ENCODE results near the gene MMP24. TPM values are rescaled to one million over a fixed set of nuclear protein-coding genes. Genes with fewer than 3 reads are reported as not detected.

MMP24 gene
- total and polyA plus RNA-seq, 2 of the 13 experiments (the other 11 are each of a cell fraction or from before 2014, with no cell fraction given), result 0.29 to 0.35 TPM

DNA sequence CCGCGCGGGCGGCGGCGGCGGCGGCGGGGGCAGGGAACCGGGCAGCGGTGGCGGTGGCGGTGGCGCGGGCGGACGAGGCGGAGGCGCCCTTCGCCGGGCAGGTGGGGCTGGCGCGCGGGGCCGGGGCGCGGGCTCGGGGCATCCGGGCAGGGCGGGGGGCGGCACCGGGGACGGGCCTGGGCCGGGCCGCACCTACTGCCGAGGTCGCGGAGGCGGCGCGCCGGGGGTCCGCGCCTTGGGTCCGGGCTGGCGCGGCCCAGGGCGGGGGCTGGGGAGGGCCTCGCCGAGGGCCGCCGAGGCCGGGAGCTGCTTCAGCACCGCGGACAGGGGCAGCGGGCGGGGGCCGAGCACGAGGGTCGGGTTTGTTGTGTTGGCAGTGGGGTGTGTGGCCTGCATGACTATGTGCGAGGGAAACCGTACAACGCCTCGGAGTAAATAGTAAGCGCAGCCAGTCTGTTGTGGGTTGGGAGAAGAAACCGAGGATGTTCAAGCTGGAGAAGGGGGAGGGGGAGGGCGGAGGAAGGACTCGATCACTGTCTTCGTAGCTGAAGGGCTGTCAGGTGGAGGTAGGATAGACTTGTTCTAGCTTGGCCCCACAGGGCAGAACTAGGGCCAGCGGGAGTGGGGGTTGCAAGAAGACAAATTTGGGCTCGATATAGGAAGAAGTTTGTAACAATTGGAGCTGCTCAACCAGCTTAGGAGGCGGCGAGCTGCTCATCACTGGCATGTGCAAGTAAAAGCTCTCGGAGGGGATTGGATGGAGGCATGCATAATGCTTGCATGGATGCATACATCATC, 593 bp downstream of the MMP24 start (continued):
- TF ChIP-seq, protein P1, sequence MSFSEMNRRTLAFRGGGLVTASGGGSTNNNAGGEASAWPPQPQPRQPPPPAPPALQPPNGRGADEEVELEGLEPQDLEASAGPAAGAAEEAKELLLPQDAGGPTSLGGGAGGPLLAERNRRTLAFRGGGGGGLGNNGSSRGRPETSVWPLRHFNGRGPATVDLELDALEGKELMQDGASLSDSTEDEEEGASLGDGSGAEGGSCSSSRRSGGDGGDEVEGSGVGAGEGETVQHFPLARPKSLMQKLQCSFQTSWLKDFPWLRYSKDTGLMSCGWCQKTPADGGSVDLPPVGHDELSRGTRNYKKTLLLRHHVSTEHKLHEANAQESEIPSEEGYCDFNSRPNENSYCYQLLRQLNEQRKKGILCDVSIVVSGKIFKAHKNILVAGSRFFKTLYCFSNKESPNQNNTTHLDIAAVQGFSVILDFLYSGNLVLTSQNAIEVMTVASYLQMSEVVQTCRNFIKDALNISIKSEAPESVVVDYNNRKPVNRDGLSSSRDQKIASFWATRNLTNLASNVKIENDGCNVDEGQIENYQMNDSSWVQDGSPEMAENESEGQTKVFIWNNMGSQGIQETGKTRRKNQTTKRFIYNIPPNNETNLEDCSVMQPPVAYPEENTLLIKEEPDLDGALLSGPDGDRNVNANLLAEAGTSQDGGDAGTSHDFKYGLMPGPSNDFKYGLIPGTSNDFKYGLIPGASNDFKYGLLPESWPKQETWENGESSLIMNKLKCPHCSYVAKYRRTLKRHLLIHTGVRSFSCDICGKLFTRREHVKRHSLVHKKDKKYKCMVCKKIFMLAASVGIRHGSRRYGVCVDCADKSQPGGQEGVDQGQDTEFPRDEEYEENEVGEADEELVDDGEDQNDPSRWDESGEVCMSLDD (CRISPR knock-in tag; IDR thresholded peaks at IDR 0.05; ENCODE audit: borderline replicate concordance), result peak; percentile 90; the same call in 1 of the 2 replicates
- TF ChIP-seq, protein P2, sequence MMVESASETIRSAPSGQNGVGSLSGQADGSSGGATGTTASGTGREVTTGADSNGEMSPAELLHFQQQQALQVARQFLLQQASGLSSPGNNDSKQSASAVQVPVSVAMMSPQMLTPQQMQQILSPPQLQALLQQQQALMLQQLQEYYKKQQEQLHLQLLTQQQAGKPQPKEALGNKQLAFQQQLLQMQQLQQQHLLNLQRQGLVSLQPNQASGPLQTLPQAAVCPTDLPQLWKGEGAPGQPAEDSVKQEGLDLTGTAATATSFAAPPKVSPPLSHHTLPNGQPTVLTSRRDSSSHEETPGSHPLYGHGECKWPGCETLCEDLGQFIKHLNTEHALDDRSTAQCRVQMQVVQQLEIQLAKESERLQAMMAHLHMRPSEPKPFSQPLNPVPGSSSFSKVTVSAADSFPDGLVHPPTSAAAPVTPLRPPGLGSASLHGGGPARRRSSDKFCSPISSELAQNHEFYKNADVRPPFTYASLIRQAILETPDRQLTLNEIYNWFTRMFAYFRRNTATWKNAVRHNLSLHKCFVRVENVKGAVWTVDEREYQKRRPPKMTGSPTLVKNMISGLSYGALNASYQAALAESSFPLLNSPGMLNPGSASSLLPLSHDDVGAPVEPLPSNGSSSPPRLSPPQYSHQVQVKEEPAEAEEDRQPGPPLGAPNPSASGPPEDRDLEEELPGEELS (CRISPR knock-in tag; IDR thresholded peaks at IDR 0.05), result peak; percentile 47; the same call in 1 of the 2 replicates
- TF ChIP-seq PLRG1 (conservative IDR thresholded peaks at IDR 0.05), result no peak
- TF ChIP-seq KDM6A (CRISPR knock-in tag; IDR thresholded peaks at IDR 0.05; ENCODE audit: low read depth), result no peak
- peak; percentile 63; the same call in 1 of the 2 replicates for TF ChIP-seq CBX5 (CRISPR knock-in tag; IDR thresholded peaks at IDR 0.05; ENCODE audit: borderline replicate concordance)
- TF ChIP-seq, protein P3, sequence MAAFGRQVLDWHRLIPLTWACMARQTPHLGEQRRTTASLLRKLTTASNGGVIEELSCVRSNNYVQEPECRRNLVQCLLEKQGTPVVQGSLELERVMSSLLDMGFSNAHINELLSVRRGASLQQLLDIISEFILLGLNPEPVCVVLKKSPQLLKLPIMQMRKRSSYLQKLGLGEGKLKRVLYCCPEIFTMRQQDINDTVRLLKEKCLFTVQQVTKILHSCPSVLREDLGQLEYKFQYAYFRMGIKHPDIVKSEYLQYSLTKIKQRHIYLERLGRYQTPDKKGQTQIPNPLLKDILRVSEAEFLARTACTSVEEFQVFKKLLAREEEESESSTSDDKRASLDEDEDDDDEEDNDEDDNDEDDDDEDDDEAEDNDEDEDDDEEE (CRISPR knock-in tag; IDR thresholded peaks at IDR 0.05), result peak; percentile 99
- TF ChIP-seq, protein P4, sequence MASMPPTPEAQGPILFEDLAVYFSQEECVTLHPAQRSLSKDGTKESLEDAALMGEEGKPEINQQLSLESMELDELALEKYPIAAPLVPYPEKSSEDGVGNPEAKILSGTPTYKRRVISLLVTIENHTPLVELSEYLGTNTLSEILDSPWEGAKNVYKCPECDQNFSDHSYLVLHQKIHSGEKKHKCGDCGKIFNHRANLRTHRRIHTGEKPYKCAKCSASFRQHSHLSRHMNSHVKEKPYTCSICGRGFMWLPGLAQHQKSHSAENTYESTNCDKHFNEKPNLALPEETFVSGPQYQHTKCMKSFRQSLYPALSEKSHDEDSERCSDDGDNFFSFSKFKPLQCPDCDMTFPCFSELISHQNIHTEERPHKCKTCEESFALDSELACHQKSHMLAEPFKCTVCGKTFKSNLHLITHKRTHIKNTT (CRISPR knock-in tag; IDR thresholded peaks at IDR 0.05), result no peak
- peak; percentile 84; the same call in 1 of the 2 replicates for TF ChIP-seq SALL2 (CRISPR knock-in tag; IDR thresholded peaks at IDR 0.05)
- no peak for TF ChIP-seq NCOR1 (IDR thresholded peaks at IDR 0.05; ENCODE audit: borderline replicate concordance, low read length)
- no peak for TF ChIP-seq ZNF17 (CRISPR knock-in tag; IDR thresholded peaks at IDR 0.05)
- TF ChIP-seq MIER2 (CRISPR knock-in tag; IDR thresholded peaks at IDR 0.05), result peak; percentile 98
- peak; percentile 92 for TF ChIP-seq TEF (CRISPR knock-in tag; IDR thresholded peaks at IDR 0.05)
- no peak for TF ChIP-seq CREB1 (IDR thresholded peaks at IDR 0.05)
- no peak for TF ChIP-seq CREB1 (CRISPR knock-in tag; IDR thresholded peaks at IDR 0.05)
- TF ChIP-seq, protein P5, sequence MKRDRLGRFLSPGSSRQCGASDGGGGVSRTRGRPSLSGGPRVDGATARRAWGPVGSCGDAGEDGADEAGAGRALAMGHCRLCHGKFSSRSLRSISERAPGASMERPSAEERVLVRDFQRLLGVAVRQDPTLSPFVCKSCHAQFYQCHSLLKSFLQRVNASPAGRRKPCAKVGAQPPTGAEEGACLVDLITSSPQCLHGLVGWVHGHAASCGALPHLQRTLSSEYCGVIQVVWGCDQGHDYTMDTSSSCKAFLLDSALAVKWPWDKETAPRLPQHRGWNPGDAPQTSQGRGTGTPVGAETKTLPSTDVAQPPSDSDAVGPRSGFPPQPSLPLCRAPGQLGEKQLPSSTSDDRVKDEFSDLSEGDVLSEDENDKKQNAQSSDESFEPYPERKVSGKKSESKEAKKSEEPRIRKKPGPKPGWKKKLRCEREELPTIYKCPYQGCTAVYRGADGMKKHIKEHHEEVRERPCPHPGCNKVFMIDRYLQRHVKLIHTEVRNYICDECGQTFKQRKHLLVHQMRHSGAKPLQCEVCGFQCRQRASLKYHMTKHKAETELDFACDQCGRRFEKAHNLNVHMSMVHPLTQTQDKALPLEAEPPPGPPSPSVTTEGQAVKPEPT (CRISPR knock-in tag; IDR thresholded peaks at IDR 0.05; ENCODE audit: low read depth), result peak; percentile 89; the same call in 1 of the 2 replicates
- TF ChIP-seq, protein P6, sequence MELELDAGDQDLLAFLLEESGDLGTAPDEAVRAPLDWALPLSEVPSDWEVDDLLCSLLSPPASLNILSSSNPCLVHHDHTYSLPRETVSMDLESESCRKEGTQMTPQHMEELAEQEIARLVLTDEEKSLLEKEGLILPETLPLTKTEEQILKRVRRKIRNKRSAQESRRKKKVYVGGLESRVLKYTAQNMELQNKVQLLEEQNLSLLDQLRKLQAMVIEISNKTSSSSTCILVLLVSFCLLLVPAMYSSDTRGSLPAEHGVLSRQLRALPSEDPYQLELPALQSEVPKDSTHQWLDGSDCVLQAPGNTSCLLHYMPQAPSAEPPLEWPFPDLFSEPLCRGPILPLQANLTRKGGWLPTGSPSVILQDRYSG (CRISPR knock-in tag; IDR thresholded peaks at IDR 0.05), result peak; percentile 99
- TF ChIP-seq, protein P7, sequence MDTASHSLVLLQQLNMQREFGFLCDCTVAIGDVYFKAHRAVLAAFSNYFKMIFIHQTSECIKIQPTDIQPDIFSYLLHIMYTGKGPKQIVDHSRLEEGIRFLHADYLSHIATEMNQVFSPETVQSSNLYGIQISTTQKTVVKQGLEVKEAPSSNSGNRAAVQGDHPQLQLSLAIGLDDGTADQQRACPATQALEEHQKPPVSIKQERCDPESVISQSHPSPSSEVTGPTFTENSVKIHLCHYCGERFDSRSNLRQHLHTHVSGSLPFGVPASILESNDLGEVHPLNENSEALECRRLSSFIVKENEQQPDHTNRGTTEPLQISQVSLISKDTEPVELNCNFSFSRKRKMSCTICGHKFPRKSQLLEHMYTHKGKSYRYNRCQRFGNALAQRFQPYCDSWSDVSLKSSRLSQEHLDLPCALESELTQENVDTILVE (CRISPR knock-in tag; IDR thresholded peaks at IDR 0.05), result peak; percentile 92

Data from HepG2 (cell line).